ENCODE data around the gene HLA-A. TPM values are rescaled to one million over a fixed set of nuclear protein-coding genes. Genes with fewer than 3 reads are reported as not detected.

The HLA-A gene
- total and polyA plus RNA-seq, 9 of the 15 experiments (the other 6 are each of a cell fraction or from before 2014, with no cell fraction given), result 0.46 to 3.3 TPM; not detected in 7

- TF ChIP-seq ZNF583 (CRISPR knock-in tag; IDR thresholded peaks at IDR 0.05) (0 out of 2 replicates have a peak, but pooled peaks have one; percentile 40), KLF1 (tag; IDR thresholded peaks at IDR 0.05) (no peak), PTTG1 (tag; IDR thresholded peaks at IDR 0.05; ENCODE audit: low read depth) (no peak), SREBF1 (IDR thresholded peaks at IDR 0.05; ENCODE audit: borderline replicate concordance, low read depth, low read length) (no peak), RBM17 (IDR thresholded peaks at IDR 0.05; ENCODE audit: borderline replicate concordance, low read depth, low read length) (no peak), NR2C2 (CRISPR knock-in tag; IDR thresholded peaks at IDR 0.05) (no peak), NR2C2 (tag; IDR thresholded peaks at IDR 0.05) (peak; percentile 79), DDX20 (tag; IDR thresholded peaks at IDR 0.05; ENCODE audit: low read depth) (no peak), KAT8 (IDR thresholded peaks at IDR 0.05; ENCODE audit: low read depth) (no peak; the same call in 1 of the 2 replicates), PBX2 (CRISPR knock-in tag; IDR thresholded peaks at IDR 0.05; ENCODE audit: low read depth) (no peak), PBX2 (tag; conservative IDR thresholded peaks at IDR 0.05; ENCODE audit: low read depth) (peak; percentile 79), KAT7 (CRISPR knock-in tag; IDR thresholded peaks at IDR 0.05; ENCODE audit: borderline replicate concordance) (no peak), KLF13 (tag; IDR thresholded peaks at IDR 0.05; ENCODE audit: borderline replicate concordance, low read depth) (no peak), MAFG (tag; conservative IDR thresholded peaks at IDR 0.05) (peak; percentile 100), BDP1 (IDR thresholded peaks at IDR 0.05; ENCODE audit: insufficient read depth, insufficient read length) (no peak), TRIM24 (IDR thresholded peaks at IDR 0.05) (peak; percentile 96 to 97), ZNF282 (CRISPR knock-in tag; IDR thresholded peaks at IDR 0.05) (no peak), TCF15 (CRISPR knock-in tag; IDR thresholded peaks at IDR 0.05) (no peak), TBL1XR1 (IDR thresholded peaks at IDR 0.05; ENCODE audit: low read length in 2 of 2) (peak; percentile 89 to 92), ZNF3 (CRISPR knock-in tag; IDR thresholded peaks at IDR 0.05) (no peak), RNF219 (CRISPR knock-in tag; IDR thresholded peaks at IDR 0.05) (no peak; the same call in 1 of the 2 replicates), GABPA (tag; conservative IDR thresholded peaks at IDR 0.05; ENCODE audit: low read depth) (peak; percentile 72), MAFF (IDR thresholded peaks at IDR 0.05; ENCODE audit: low read length) (peak; percentile 98), TEAD4 (IDR thresholded peaks at IDR 0.05; ENCODE audit: low read length) (peak; percentile 90), TEAD4 (CRISPR knock-in tag; IDR thresholded peaks at IDR 0.05; ENCODE audit: borderline replicate concordance) (no peak)
Observed at GRCh38 chr6:29964887-29965562, 22.7 kb downstream of the HLA-A start (continued).
